Loucy (cell line): ENCODE data around the gene IGFBP2.

ENCODE experiments used
- H2AFZ ChIP-seq: fragments of 200-600 bp; sonication (generic); 2 replicates; pipeline ENCODE4 v1.6.0; 2016; ENCODE audit warnings: antibody characterized with exemption, mild to moderate bottlenecking, low read length, moderate library complexity
- H3F3A ChIP-seq: fragments of 200-600 bp; 2 replicates; pipeline ENCODE4 v1.6.0; 2016; ENCODE audit warnings: antibody characterized with exemption, low read depth, mild to moderate bottlenecking
- H3K27me3 ChIP-seq: fragments of 200-600 bp; sonication (generic); 2 replicates; pipeline ENCODE4 v1.6.1; 2014; ENCODE audit warnings: low read length, mild to moderate bottlenecking; ENCODE audit not compliant: insufficient read depth, poor library complexity, severe bottlenecking
- H3K36me3 ChIP-seq: fragments of 200-600 bp; sonication (generic); 2 replicates; pipeline ENCODE4 v1.6.1; 2016; ENCODE audit warnings: low read length; ENCODE audit not compliant: insufficient read depth
- H3K4me1 ChIP-seq: fragments of 200-600 bp; sonication (generic); 2 replicates; pipeline ENCODE4 v1.5.1; 2014; ENCODE audit warnings: low read length, mild to moderate bottlenecking; ENCODE audit not compliant: insufficient read depth, poor library complexity, severe bottlenecking
- H3K4me2 ChIP-seq: fragments of 200-600 bp; sonication (generic); 2 replicates; pipeline ENCODE4 v1.6.0; 2014; ENCODE audit warnings: antibody characterized with exemption, low read length, low read depth, mild to moderate bottlenecking; ENCODE audit not compliant: poor library complexity, severe bottlenecking
- H3K4me3 ChIP-seq: fragments of 200-600 bp; sonication (generic); 2 replicates; pipeline ENCODE4 v1.5.1; 2014; ENCODE audit warnings: low read length, mild to moderate bottlenecking, mixed read lengths; ENCODE audit not compliant: poor library complexity, severe bottlenecking
- H3K79me2 ChIP-seq: fragments of 200-600 bp; sonication (generic); 2 replicates; pipeline ENCODE4 v1.6.1; 2014; ENCODE audit warnings: low read length; ENCODE audit not compliant: insufficient read depth
- H3K9ac ChIP-seq: fragments of 200-600 bp; sonication (generic); 2 replicates; pipeline ENCODE4 v1.6.0; 2014; ENCODE audit warnings: mild to moderate bottlenecking, low read depth, low read length, moderate library complexity; ENCODE audit not compliant: poor library complexity, severe bottlenecking
- H3K9me2 ChIP-seq: fragments of 200-600 bp; sonication (generic); replicated peaks from 2 replicates; pipeline ENCODE4 v1.6.1; 2016; ENCODE audit warnings: low read depth, low read length, mixed read lengths
- H3K9me3 ChIP-seq: fragments of 200-600 bp; sonication (generic); 2 replicates; pipeline ENCODE4 v1.6.1; 2014; ENCODE audit warnings: mild to moderate bottlenecking, antibody characterized with exemption, low read length, low read depth; ENCODE audit not compliant: insufficient read depth
- H4K20me1 ChIP-seq: fragments of 200-600 bp; sonication (generic); 2 replicates; pipeline ENCODE4 v1.6.0; 2014; ENCODE audit warnings: antibody characterized with exemption, low read length, mild to moderate bottlenecking; ENCODE audit not compliant: insufficient read depth, poor library complexity, severe bottlenecking
- EZH2phosphoT487 ChIP-seq: fragments of 200-600 bp; IDR thresholded peaks from 2 replicates; pipeline ENCODE4 v1.6.1; 2018; ENCODE audit warnings: antibody characterized with exemption, mild to moderate bottlenecking, moderate library complexity, borderline replicate concordance
- TF ChIP-seq, protein P1 (sequence below): fragments of 200-600 bp; sonication (generic); conservative IDR thresholded peaks from 2 replicates; pipeline ENCODE4 v1.5.1; 2014; ENCODE audit warnings: mild to moderate bottlenecking, antibody characterized with exemption, low read length

IGFBP2 gene

DNA sequence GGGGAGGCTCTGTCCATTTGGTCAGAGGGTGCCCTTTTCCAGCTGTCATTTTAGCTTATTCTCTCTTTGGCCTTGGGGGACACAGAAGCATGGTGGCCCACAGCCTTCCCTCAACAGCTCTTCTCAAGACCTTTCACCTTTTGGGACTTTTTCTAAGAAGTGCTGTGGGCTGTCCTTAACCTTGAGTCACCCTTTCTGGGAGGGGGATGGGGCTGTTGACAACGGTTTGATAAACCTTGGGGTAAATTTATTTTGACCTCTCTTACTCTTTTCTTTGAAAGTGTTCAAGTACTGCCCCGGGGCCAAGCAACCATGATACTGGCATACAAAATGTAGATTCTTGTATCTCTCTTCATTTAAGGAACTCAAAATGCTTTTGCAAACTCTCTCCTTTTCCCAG lies 48.5 kb downstream of the IGFBP2 start:
- no peaks in the 10 kb centered on the region for H4K20me1 ChIP-seq
- H3K9me2 ChIP-seq = no peaks in the 10 kb centered on the region
- H3K36me3 ChIP-seq = no peaks in the 10 kb centered on the region
- peaks cover 6% of the 10 kb centered on the region for H3K4me1 ChIP-seq
- H3K4me2 ChIP-seq = no peak overlapping the region
- no peak overlapping the region for H3K9ac ChIP-seq
- H3K4me3 ChIP-seq = no peak overlapping the region
- no peaks in the 10 kb centered on the region for H3F3A ChIP-seq
- no peaks in the 10 kb centered on the region for H3K9me3 ChIP-seq
- H2AFZ ChIP-seq = no peak overlapping the region
- no peak for TF ChIP-seq EZH2phosphoT487
- TF ChIP-seq, protein P1, sequence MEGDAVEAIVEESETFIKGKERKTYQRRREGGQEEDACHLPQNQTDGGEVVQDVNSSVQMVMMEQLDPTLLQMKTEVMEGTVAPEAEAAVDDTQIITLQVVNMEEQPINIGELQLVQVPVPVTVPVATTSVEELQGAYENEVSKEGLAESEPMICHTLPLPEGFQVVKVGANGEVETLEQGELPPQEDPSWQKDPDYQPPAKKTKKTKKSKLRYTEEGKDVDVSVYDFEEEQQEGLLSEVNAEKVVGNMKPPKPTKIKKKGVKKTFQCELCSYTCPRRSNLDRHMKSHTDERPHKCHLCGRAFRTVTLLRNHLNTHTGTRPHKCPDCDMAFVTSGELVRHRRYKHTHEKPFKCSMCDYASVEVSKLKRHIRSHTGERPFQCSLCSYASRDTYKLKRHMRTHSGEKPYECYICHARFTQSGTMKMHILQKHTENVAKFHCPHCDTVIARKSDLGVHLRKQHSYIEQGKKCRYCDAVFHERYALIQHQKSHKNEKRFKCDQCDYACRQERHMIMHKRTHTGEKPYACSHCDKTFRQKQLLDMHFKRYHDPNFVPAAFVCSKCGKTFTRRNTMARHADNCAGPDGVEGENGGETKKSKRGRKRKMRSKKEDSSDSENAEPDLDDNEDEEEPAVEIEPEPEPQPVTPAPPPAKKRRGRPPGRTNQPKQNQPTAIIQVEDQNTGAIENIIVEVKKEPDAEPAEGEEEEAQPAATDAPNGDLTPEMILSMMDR = no peak
- no peaks in the 10 kb centered on the region for H3K79me2 ChIP-seq
- H3K27me3 ChIP-seq = no peaks in the 10 kb centered on the region

DNA sequence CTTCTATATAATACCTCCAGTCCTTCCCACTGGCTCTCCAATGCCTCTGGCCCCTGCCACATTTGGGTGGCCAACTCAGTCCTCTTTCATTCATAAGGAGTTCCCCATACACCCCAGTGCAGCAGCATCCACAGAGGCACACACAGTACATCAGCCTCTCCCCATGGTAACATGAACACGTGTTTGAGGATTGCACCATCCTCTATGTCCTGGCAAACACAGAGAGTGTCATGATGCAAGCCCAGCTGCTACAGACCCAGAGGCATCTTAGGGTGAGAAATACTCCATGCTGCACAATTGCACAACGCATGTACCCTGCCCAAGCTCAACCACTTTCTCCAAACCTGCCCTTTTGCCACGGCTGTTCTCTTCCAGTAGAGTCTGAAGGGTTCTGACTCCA lies 50.6 kb downstream of the IGFBP2 start:
- H3F3A ChIP-seq = no peaks in the 10 kb centered on the region
- H3K27me3 ChIP-seq = no peaks in the 10 kb centered on the region
- no peak overlapping the region for H2AFZ ChIP-seq
- no peaks in the 10 kb centered on the region for H3K9me3 ChIP-seq
- no peak overlapping the region for H3K4me2 ChIP-seq
- TF ChIP-seq, protein P1 = no peak
- no peak for TF ChIP-seq EZH2phosphoT487
- H3K9ac ChIP-seq = no peak overlapping the region
- H3K4me1 ChIP-seq = peaks cover 6% of the 10 kb centered on the region
- no peaks in the 10 kb centered on the region for H3K79me2 ChIP-seq
- H3K4me3 ChIP-seq = no peak overlapping the region
- H3K9me2 ChIP-seq = no peaks in the 10 kb centered on the region
- H4K20me1 ChIP-seq = no peaks in the 10 kb centered on the region
- no peaks in the 10 kb centered on the region for H3K36me3 ChIP-seq

DNA sequence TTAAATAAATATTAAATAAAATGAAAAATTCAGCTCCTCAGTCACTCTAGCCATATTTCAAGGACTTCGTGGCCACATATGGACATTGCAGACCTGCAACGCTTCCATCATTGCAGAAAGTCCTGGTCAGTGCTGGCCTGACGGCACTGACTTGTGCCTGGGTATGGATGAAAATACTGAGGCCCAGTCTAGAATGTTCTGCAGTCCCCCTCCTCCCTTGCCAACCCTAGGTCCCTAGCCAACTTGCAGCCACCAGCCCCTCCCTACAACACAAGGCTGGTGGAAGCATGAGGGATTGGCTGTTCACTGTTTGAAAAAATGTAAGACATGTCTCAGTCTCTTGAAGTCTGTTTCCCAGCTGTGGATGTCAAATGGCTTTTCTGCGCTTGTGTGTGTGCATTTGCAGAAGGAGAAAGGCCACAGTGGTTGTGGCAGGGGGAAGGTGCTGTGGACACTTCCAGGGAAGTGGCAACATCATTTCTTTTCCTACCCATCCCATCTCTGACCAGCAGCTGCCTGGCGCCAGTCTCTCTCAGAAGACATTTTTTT lies 52.2 kb downstream of the IGFBP2 start:
- H3K79me2 ChIP-seq = no peaks in the 10 kb centered on the region
- no peaks in the 10 kb centered on the region for H3K36me3 ChIP-seq
- no peaks in the 10 kb centered on the region for H3K27me3 ChIP-seq
- H3K4me2 ChIP-seq = no peak overlapping the region
- no peaks in the 10 kb centered on the region for H3F3A ChIP-seq
- no peak overlapping the region for H3K4me3 ChIP-seq
- no peak overlapping the region for H2AFZ ChIP-seq
- peaks cover 6% of the 10 kb centered on the region for H3K4me1 ChIP-seq
- TF ChIP-seq, protein P1 = no peak
- TF ChIP-seq EZH2phosphoT487 = no peak
- H4K20me1 ChIP-seq = no peaks in the 10 kb centered on the region
- H3K9ac ChIP-seq = no peak overlapping the region
- no peaks in the 10 kb centered on the region for H3K9me3 ChIP-seq
- no peaks in the 10 kb centered on the region for H3K9me2 ChIP-seq
